HPDE6-E6E7 (cell line): ENCODE results near the gene CDK5RAP1.
"Not testable (repeated sequence)": the region's sequence is repeated elsewhere in the genome, so short reads cannot be mapped to it uniquely, and the experiment has no call there.

Source experiments
- DNase-seq: peaks from one replicate; pipeline ENCODE4 v3.0.0; 2011; ENCODE audit warnings: missing footprints; ENCODE audit errors: extremely low spot score

CDK5RAP1 gene, protein sequence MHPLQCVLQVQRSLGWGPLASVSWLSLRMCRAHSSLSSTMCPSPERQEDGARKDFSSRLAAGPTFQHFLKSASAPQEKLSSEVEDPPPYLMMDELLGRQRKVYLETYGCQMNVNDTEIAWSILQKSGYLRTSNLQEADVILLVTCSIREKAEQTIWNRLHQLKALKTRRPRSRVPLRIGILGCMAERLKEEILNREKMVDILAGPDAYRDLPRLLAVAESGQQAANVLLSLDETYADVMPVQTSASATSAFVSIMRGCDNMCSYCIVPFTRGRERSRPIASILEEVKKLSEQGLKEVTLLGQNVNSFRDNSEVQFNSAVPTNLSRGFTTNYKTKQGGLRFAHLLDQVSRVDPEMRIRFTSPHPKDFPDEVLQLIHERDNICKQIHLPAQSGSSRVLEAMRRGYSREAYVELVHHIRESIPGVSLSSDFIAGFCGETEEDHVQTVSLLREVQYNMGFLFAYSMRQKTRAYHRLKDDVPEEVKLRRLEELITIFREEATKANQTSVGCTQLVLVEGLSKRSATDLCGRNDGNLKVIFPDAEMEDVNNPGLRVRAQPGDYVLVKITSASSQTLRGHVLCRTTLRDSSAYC

DNA sequence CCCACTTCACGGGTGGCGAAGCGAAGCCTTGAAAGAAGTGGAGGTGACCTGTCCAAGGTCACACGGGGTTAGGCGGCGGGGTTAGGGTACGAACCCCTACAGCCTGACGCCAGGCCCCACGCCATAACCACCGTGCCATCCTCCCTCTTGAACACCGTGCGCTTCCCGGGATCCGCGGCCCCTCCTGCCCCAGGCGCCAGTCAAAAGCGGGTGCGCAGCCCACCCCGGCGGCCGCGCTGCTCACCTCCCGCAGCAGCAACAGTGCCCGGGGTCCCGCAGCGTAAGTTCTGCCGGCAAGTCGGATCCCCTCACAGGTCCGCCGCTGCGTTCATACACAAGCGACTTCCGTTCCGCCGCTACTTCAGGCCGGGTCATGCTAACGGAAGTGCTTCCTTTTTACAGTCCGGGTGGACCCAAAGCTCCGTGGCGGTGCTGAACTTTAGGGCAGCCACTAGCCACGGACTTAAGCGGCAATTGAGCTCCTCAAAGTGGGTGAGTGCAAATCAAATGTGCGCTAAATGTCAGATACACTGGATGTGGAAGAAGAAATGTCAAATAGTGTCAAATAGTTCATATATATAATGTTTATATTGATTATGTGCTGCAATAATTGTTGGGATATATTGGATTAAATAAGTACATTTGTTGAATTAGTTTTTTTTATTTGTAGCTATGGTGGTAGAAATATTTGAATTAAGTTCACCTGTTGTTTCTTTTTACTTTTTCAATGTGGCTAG lies at the start of gene CDK5RAP1:
TSS of gene CDK5RAP1 (minus strand) at position 336 of the 737 bp plus-strand sequence. CDS start 4,455 bp downstream, outside the sequence.
- DNase-seq, result peak; percentile 93

DNA sequence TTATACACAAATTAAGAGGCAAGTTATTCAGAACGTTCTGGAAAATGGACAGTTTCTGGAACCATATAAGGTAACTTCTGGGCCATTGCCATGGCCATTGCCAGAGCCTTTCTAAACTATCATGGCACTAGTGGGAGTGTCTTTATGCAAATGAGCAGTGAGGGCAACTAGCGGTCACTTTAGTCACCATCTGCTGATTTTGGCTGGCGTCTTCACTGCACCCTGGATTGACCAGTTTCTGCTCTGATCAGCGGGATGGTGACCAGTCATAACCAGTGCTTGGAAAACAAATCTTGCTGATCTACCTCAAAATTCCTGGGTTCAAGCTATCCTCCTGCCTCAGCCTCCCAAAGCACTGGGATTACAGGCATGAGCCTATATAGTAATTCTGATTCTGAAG lies 49.5 kb upstream of the CDK5RAP1 start:
- no peak for DNase-seq

DNA sequence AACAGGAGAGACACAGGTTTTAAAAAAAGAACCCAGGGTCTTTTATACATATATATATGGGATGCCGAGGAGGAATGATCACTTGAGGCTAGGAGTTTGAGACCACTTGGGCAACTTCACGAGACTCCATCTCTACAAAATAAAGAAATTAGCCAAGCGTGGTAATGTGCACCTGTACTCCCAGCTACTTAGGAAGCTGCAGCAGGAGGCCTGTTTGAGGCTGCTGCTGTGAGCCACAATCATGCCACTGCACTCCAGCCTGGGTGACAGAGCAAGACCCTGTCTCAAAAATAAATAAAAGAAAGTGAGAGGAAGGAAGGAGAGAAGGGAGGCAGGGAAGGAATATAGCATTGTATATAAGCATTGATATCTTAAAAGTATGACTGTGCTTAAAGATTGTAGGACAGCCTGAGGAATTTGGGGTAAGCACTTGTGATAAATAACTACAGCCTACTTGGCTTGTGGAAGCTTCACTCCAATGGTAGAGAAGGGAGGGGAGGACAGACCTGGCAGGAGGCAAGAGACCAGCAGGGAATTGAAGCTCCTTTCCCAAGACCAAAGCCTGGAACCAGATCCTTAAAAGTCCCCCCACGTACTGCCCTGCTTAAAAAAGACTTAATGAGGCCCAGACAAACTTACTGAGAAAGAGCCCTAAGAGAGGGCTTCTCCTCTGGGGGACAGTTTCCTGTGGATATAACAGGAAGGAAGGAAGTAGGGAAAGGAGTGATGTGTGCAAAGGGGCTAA lies 44.7 kb upstream of the CDK5RAP1 start:
- DNase-seq, result no peak

DNA sequence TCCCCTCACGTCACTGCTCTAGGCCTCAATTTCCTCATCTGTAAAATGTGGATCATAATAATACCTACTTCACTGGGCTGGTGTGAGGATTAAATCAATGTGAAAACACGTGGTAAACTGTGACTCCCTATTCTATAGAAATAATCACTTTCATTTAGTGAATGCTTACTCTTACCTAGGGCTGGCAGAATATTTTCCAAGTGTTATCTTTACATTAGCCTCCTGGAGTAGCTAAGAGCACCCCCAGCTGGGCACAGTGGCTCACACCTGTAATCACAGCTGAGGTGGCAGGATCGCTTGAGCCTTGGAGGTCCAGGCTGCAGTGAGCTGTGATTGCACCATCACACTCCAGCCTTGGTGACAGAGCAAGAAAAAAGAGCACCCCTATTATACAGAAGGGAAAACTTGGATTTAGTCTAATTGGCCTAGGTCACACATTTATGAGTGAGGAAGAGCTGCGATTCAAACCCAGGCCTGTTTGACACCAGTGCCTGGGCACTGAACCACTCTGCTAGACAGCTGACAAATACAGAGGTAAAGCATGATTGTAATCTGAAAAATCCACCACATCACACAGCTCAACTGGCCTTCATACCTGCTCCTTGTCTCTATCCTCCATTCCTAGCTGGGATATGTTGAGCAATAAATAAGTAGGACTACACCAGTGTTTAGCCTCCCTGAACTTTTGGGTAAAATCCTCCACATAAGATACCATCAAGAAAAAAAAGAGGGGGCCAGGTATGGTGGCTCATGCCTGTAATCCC lies 43.7 kb upstream of the CDK5RAP1 start:
- DNase-seq, result no peak

DNA sequence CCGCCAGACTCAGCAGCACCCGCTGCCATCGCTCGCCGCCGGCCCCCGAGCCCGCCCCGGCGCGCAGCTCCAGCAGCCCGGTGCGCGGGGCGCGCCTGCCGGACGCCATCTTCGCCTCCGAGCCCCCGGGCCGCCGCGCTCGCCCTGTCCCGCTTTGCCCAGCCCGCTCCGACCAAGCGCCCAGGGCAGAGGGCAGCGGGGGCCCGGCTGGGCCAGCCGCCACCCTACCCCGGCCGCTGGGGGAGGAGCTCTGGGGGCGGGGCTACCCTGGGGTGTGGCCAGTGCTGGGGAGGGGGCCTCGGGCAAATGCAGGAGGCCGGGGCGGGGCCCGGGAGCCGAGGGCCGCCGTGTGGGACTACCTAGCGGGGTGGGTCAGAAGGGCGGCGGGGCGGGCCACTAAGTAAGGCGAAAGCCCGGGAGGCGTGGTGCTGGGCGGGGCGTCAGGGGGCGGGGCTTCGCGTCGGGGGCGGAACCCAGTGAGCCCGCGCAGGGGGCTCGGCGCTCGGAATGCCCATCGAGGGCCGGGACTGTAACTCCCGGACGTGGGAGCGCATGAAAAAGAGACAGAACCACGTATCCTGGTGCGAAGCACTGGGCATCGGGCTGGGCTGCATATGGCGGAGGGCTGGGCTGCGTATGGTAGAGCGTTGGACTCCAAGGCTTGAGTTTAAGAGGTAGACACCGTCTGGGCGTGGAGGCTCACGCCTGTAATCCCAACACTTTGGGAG lies 42.4 kb upstream of the CDK5RAP1 start, which contains the start of gene SNTA1:
TSS of gene SNTA1 (minus strand) at position 252 of the 728 bp plus-strand sequence. CDS start at position 109, 143 bp downstream.
- peak; percentile 94 for DNase-seq

DNA sequence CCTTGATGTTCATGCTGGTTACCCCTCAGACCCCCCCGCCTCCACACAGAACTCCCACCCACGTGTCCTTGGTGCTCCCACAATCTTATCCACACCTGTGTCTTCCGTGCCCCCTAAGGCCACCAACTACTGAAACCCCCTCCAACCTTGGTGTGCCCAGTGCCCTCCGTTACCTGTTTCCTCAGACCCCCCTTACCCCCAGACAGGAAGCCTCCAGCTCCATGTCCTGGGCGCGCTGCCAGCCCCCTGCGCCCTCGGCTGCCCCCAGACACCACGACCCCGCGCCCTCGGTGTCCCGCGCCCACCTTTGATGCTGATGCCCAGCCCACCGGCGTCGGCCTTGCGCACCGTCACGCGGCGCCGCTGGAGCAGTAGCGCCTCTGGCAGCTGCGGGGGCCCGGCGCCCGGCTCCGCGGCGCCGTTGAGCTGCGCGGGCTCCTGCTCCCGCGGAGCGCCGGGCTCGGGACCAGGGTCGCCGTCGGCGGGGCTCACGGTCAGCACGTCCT lies 41.7 kb upstream of the CDK5RAP1 start:
- no peak for DNase-seq

DNA sequence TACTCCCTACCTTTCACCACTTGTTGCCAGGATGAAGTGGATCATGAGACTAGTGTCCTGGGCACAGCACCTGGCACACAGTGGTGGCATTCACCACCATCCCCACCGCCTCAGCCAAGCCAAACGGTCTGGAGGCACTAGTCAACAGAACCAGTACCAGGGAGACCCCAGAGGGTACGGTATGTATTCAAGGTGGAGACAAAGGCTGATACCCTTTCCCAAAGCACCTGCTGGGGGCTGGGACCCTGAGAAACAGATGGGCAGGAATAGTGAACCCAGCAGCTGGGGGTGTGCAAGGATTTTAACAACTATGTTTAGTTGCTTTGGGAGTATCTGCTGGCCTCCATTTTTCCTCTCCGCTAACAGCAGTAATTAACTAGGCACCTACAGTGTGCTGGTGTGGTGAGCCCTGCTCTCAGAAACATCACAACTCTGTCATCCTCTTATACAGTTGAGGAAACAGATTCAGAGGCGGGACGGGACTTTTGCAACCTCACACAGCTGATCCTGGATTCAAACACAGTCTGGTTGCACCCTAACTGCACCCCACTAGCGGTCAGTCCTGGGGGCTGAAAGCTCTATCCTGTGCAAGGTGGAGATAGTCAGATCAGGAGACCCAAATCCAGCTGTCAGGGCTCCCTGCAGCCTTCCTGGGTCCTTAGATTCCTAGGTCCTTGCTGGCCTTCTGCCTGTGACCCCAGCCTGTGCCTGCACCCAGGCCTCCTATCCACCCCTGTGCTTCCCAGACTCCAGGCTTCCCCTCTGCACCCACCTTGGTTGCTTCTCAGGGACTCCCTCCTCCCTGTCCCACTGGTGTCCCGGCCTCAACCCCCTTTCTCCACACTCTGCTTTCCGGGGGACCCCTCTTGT lies 41.1 kb upstream of the CDK5RAP1 start:
- DNase-seq, result no peak

DNA sequence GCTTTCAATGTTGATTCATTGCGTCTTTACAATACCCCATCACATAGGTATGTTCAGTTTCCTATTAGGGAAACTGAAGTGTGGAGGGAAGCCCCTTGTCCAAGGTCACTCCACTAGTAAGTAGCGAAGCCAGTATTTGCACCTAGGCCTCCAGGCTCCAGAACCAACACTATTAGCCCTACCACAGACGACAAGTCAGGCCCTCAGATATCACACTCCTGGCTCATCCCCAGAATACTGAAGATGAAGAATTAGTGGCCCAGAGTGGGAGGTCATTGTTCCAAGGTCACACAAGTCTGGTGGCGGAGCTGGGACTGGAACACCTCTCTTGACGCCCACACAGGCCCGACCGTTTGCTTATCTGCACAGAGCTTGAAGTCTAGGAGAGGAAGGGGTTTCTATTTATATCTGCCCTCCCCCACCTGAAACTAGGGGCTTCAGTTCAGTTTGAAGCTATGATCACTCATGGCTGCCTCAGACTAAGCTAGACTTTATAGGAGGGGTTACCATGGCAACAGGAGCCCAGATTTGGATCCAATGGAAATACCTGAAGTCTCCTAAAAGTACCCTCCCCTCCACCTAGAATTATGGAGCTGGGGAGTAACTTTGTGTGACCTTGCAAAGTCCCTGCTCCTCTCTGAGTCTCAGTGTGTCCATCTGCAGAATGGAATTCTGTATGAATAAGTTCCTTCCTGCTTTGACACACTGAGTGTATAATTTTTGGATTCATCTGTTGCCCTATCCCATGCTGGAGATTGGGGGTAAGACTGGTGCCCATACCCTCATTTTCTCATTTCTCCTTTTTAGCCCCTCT lies 40.0 kb upstream of the CDK5RAP1 start:
- no peak for DNase-seq

DNA sequence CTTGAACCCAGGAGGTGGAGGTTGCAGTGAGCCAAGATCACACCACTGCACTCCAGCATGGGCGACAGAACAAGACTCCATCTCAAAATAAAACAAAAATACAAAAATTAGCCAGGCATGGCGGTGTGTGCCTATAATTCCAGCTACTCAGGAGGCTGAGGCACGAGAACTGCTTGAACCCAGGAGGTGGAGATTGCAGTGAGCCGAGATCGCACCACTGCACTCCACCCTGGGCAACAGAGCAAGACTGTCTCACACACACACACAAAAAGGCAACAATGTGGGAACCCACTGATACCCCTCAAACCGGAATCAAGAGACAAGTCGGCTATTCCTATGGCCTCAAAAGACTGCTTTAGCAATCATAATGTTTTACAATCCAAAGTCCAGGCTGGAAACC lies 39.2 kb upstream of the CDK5RAP1 start:
- not testable (repeated sequence) for DNase-seq

DNA sequence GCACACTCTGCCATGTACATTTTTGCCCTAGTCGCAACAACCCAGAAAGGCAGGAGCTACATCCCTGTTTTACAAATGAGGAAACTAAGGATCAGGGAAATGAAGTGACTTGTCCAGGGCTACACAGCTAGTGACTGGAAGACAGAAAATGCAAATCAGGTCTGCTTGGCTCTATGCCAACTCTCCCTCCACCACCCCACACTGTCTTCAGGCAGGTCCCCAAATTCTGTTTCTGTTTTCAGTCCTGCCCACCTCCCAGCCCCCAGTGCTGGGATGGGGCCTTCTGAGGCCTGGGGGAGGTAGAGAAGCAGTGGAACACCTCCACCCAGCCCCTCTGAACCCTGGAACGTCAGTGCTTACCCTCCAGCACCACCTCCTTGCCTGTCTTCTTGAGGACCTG lies 37.2 kb upstream of the CDK5RAP1 start:
- DNase-seq, result no peak

DNA sequence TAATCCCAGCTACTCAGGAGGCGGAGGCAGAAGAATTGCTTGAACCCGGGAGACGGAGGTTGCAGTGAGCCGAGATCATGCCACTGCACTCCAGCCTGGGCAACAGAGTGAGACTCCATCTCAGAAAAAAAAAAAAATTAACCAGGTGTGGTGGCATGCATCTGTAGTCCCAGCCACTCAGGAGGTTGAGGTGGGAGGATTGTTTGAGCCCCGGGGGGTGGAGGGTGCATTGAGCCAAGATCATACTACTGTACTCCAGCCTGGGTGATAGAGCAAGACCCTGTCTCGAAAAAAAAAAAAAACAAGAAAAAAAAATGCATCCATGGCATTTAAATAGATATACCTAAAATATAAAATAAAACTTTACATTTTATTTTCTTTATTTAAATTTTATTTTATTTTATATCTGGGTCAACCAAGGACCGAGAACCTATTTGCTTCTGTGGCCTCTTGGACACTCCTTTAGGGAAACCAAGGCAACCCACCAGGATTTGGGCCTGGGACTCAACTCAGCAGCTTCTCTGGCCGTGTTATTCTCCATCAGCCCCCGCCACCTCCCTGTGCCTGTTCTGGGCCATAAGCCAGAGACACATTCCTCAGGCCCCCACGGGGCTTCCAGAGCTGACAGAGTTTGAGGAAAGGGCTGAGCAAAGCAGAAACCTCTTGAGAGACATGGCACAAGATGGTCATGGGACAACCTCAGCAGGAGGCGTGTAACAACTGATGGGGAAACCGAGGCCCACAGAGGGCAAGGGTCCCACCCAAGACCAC lies 36.0 kb upstream of the CDK5RAP1 start:
- no peak for DNase-seq

DNA sequence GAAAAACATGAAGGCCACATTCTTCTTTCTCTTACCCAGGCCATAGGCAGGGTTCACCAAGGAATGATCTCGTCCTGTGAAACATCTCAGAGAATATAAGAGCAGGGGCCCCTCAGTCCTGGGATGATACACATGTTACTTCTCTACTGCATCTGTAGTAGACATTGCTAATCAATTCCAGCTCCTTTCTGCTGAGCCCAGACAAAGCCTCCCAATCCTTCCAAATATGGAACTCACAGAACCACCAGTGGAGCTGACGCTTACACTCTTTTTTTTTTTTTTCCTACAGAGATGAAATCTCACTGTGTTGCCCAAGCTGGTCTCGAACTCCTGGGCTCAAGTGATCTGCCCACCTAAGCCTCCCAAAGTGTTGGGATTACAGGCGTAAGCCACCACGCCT lies 33.1 kb upstream of the CDK5RAP1 start:
- DNase-seq, result no peak

DNA sequence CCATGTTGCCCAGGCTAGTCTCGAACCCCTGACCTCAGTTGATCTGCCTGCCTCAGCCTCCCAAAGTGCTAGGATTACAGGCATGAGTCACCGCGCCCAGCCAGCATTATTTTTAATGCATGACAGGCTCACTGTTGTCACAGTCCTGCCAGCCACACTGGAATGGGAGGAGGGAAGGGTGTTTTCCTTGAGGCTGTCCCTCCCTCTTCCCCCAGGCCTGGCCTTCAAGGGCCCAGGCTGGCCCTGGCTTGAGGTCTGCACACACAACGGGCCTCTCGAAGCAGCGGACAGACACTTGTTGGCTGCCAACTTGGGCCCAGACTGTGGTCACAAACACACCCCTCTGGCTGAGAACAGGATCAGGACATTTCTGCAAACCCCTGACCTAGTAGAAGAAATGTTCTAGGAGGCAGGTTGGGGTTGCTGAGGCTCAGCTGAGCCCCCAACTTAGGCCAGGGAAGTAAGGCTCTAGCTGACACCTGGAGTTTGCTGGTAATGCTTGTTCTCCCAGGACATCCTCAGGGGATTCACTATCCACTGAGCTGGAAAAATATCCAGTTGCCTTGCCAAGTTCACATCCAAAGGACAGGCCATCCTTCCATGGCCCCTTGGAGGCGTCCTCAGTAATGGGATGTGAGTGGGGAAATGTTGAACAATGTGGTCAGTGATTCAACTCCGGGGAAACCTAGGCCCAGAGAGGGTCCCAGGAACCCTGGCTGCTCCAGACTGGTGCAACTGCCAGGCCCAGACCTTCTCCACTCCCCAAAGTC lies 32.3 kb upstream of the CDK5RAP1 start:
- DNase-seq, result no peak

DNA sequence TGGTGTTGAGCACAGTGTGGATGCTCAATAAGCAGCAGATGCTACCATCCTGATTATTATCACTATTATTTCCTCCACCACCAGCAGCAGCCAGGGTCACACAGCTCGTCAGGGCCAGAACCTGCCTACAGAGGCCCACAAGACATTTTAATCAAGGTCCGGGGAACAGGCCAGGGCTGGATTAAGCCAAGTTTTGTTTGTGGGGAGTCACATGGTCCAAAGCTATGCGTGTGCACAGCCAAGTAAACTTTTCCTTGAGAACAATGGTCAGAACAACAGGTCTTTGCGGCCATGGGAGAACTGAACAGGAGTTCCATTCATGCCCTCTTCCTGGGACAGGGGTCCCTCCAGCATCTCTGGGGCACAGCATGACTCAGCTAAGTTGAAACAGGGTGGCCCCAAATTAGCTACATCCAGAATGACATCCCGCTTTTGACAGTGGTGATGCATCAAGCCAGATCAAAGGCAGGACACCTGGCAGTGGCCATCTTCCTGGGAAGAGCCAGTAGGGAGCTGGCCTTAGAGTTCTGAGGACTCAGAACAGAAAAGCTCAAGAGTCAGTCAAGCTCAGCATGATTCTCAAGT lies 30.6 kb upstream of the CDK5RAP1 start:
- DNase-seq, result no peak

DNA sequence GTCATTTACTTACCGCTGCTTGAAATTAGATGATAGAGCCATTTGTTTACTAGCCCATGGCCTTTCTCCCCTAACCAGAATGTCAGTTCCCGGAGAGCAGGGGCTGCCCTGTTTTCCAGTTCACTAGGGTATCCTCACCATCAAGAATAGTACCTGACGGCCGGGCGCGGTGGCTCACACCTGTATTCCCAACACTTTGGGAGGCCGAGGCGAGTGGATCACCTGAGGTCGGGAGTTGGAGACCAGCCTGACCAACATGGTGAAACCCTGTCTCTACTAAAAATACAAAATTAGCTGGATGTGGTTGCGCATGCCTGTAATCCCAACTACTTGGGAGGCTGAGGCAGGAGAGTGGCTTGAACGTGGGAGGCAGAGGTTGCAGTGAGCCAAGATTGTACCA lies 22.6 kb upstream of the CDK5RAP1 start:
- DNase-seq, result not testable (repeated sequence)

DNA sequence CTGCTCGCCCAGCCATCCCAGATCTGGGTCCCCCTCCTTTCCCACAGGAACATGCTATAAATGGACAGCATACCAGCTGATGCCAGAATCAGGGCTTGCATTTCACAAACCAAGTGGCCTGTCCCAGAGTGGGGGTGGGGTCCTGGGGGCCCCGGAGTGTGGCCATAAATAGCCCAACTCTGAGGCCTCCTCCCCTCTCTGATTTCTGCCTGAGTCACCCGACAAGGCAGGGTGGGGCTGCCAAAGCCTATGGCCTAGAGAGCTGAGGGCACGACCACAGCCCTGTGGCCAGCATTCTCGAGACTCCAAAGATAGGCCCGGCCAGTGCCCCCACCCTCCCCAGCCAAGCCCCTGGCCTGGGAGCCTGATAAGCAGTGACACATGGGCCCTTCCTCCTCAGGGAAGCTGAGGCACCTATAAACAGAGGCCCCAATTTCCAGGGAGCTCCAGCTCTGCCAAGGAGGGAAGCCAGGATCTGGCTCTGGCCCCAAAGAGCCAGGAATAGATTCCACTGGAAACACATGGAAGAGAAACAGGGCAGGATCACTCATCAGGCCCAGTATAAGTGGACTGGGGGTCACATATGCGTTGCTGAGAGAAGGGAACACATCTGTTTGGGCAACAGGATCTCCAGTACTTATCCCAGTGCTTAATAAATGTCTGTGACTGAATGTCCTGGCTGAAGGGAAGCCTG lies 22.0 kb upstream of the CDK5RAP1 start:
- DNase-seq, result peak; percentile 66
